ENCODE data around the gene ATP23.

The ATP23 gene

GRCh38 chr12:57941165-57941894 lies at the start of gene ATP23:
ATP23 (plus strand) TSS chr12:57941567; CDS start chr12:57941702, 135 bp downstream.
- peak; percentile 99 for DNase-seq

GRCh38 chr12:57892232-57892972 lies 49.0 kb upstream of the ATP23 start:
- DNase-seq = no peak

- DNase-seq = no peak
Observed at GRCh38 chr12:57893431-57894353, 47.7 kb upstream of the ATP23 start.

GRCh38 chr12:57894399-57895292 lies 46.7 kb upstream of the ATP23 start:
- DNase-seq = peak; percentile 66

- peak; percentile 26 for DNase-seq
Observed at GRCh38 chr12:57895389-57896114, 45.8 kb upstream of the ATP23 start.

GRCh38 chr12:57896115-57896433 lies 45.3 kb upstream of the ATP23 start:
- peak; percentile 52 for DNase-seq

GRCh38 chr12:57896434-57897201 lies 44.7 kb upstream of the ATP23 start:
- peak; percentile 85 for DNase-seq

- DNase-seq = peak; percentile 24
Observed at GRCh38 chr12:57897286-57897974, 43.9 kb upstream of the ATP23 start.

GRCh38 chr12:57898308-57898970 lies 42.9 kb upstream of the ATP23 start:
- DNase-seq = peak; percentile 66

GRCh38 chr12:57899010-57899662 lies 42.2 kb upstream of the ATP23 start:
- peak; percentile 25 for DNase-seq

- DNase-seq = no peak
Observed at GRCh38 chr12:57902478-57902969, 38.8 kb upstream of the ATP23 start.

GRCh38 chr12:57904426-57904825 lies 36.9 kb upstream of the ATP23 start:
- DNase-seq = no peak

- DNase-seq = peak; percentile 95
Observed at GRCh38 chr12:57904848-57905811, 36.2 kb upstream of the ATP23 start.

GRCh38 chr12:57905812-57906475 lies 35.4 kb upstream of the ATP23 start:
- DNase-seq = no peak

GRCh38 chr12:57906821-57907220 lies 34.5 kb upstream of the ATP23 start:
- no peak for DNase-seq

GRCh38 chr12:57907281-57907680 lies 34.1 kb upstream of the ATP23 start:
- no peak for DNase-seq

GRCh38 chr12:57908511-57908910 lies 32.9 kb upstream of the ATP23 start:
- DNase-seq = no peak

All from NCI-H69 (cell line).